ENCODE measurements around the gene GSTO1. TPM values are rescaled to one million over a fixed set of nuclear protein-coding genes. Genes with fewer than 3 reads are reported as not detected.

Gene GSTO1
- total and polyA plus RNA-seq, 9 of the 15 experiments (the other 6 are each of a cell fraction or from before 2014, with no cell fraction given): 136 to 592 (median 237) TPM

DNA sequence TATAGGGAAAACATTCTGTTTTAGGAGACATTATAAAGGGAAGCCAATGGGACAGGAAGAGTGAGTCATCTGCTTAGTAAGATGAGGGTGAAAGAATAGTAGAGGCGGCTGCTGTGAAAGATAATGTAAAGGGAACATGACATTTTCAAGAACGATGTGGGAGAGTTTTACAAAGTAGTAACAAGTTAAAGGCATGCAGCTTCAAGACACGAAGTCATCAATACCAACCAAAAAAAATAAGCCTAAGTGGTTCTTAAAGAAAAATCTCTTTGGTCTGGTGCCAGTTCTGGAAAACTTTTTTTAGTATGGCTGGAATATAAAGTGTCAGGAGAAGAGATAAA, 6.1 kb downstream of the GSTO1 start (continued):
- TF ChIP-seq, protein P1, sequence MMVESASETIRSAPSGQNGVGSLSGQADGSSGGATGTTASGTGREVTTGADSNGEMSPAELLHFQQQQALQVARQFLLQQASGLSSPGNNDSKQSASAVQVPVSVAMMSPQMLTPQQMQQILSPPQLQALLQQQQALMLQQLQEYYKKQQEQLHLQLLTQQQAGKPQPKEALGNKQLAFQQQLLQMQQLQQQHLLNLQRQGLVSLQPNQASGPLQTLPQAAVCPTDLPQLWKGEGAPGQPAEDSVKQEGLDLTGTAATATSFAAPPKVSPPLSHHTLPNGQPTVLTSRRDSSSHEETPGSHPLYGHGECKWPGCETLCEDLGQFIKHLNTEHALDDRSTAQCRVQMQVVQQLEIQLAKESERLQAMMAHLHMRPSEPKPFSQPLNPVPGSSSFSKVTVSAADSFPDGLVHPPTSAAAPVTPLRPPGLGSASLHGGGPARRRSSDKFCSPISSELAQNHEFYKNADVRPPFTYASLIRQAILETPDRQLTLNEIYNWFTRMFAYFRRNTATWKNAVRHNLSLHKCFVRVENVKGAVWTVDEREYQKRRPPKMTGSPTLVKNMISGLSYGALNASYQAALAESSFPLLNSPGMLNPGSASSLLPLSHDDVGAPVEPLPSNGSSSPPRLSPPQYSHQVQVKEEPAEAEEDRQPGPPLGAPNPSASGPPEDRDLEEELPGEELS (CRISPR knock-in tag; IDR thresholded peaks at IDR 0.05; ENCODE audit: borderline replicate concordance): no peak
- peak; percentile 81 for TF ChIP-seq CBFA2T3 (IDR thresholded peaks at IDR 0.05)
- TF ChIP-seq, protein P2, sequence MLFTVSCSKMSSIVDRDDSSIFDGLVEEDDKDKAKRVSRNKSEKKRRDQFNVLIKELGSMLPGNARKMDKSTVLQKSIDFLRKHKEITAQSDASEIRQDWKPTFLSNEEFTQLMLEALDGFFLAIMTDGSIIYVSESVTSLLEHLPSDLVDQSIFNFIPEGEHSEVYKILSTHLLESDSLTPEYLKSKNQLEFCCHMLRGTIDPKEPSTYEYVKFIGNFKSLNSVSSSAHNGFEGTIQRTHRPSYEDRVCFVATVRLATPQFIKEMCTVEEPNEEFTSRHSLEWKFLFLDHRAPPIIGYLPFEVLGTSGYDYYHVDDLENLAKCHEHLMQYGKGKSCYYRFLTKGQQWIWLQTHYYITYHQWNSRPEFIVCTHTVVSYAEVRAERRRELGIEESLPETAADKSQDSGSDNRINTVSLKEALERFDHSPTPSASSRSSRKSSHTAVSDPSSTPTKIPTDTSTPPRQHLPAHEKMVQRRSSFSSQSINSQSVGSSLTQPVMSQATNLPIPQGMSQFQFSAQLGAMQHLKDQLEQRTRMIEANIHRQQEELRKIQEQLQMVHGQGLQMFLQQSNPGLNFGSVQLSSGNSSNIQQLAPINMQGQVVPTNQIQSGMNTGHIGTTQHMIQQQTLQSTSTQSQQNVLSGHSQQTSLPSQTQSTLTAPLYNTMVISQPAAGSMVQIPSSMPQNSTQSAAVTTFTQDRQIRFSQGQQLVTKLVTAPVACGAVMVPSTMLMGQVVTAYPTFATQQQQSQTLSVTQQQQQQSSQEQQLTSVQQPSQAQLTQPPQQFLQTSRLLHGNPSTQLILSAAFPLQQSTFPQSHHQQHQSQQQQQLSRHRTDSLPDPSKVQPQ (CRISPR knock-in tag; IDR thresholded peaks at IDR 0.05; ENCODE audit: borderline replicate concordance): no peak
- no peak for TF ChIP-seq SREBF1 (IDR thresholded peaks at IDR 0.05; ENCODE audit: borderline replicate concordance, low read depth, low read length)
- TF ChIP-seq SMARCA4 (IDR thresholded peaks at IDR 0.05): peak; percentile 93
- 0 out of 2 replicates have a peak, but pooled peaks have one; percentile 67 for TF ChIP-seq EHMT2 (IDR thresholded peaks at IDR 0.05)
- no peak for TF ChIP-seq CBX2 (IDR thresholded peaks at IDR 0.05; ENCODE audit: insufficient read depth, low read length, poor library complexity, severe bottlenecking)
- TF ChIP-seq, protein P3, sequence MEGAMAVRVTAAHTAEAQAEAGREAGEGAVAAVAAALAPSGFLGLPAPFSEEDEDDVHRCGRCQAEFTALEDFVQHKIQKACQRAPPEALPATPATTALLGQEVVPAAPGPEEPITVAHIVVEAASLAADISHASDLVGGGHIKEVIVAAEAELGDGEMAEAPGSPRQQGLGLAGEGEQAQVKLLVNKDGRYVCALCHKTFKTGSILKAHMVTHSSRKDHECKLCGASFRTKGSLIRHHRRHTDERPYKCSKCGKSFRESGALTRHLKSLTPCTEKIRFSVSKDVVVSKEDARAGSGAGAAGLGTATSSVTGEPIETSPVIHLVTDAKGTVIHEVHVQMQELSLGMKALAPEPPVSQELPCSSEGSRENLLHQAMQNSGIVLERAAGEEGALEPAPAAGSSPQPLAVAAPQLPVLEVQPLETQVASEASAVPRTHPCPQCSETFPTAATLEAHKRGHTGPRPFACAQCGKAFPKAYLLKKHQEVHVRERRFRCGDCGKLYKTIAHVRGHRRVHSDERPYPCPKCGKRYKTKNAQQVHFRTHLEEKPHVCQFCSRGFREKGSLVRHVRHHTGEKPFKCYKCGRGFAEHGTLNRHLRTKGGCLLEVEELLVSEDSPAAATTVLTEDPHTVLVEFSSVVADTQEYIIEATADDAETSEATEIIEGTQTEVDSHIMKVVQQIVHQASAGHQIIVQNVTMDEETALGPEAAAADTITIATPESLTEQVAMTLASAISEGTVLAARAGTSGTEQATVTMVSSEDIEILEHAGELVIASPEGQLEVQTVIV (CRISPR knock-in tag; IDR thresholded peaks at IDR 0.05; ENCODE audit: borderline replicate concordance): no peak
- peak in 1 of 2 experiments; percentile 48; a peak in 1 of 3 replicates for TF ChIP-seq CBX3 (IDR thresholded peaks at IDR 0.05; ENCODE audit: borderline replicate concordance in 1 of 2, low read length in 2 of 2)
- TF ChIP-seq, protein P4, sequence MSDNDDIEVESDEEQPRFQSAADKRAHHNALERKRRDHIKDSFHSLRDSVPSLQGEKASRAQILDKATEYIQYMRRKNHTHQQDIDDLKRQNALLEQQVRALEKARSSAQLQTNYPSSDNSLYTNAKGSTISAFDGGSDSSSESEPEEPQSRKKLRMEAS (CRISPR knock-in tag; IDR thresholded peaks at IDR 0.05): no peak
- no peak for TF ChIP-seq CC2D1A (IDR thresholded peaks at IDR 0.05)
- TF ChIP-seq TAL1 (IDR thresholded peaks at IDR 0.05): peak; percentile 53
- TF ChIP-seq, protein P5, sequence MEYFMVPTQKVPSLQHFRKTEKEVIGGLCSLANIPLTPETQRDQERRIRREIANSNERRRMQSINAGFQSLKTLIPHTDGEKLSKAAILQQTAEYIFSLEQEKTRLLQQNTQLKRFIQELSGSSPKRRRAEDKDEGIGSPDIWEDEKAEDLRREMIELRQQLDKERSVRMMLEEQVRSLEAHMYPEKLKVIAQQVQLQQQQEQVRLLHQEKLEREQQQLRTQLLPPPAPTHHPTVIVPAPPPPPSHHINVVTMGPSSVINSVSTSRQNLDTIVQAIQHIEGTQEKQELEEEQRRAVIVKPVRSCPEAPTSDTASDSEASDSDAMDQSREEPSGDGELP (CRISPR knock-in tag; IDR thresholded peaks at IDR 0.05; ENCODE audit: borderline replicate concordance): no peak
- TF ChIP-seq, protein P6, sequence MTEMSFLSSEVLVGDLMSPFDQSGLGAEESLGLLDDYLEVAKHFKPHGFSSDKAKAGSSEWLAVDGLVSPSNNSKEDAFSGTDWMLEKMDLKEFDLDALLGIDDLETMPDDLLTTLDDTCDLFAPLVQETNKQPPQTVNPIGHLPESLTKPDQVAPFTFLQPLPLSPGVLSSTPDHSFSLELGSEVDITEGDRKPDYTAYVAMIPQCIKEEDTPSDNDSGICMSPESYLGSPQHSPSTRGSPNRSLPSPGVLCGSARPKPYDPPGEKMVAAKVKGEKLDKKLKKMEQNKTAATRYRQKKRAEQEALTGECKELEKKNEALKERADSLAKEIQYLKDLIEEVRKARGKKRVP (CRISPR knock-in tag; IDR thresholded peaks at IDR 0.05): no peak
- TF ChIP-seq, protein P7, sequence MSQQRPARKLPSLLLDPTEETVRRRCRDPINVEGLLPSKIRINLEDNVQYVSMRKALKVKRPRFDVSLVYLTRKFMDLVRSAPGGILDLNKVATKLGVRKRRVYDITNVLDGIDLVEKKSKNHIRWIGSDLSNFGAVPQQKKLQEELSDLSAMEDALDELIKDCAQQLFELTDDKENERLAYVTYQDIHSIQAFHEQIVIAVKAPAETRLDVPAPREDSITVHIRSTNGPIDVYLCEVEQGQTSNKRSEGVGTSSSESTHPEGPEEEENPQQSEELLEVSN (IDR thresholded peaks at IDR 0.05; ENCODE audit: borderline replicate concordance in 1 of 2, extremely low read depth in 1 of 2, insufficient read depth in 1 of 2, insufficient read length in 1 of 2, low read depth in 1 of 2, low read length in 1 of 2, poor library complexity in 1 of 2, severe bottlenecking in 1 of 2): peak in 1 of 2 experiments; percentile 33
- TF ChIP-seq HNRNPH1 (optimal IDR thresholded peaks at IDR 0.05; ENCODE audit: low read depth, low read length): no peak
- TF ChIP-seq SMARCC2 (IDR thresholded peaks at IDR 0.05; ENCODE audit: low read depth): peak; percentile 64
- TF ChIP-seq SMARCE1 (IDR thresholded peaks at IDR 0.05): peak; percentile 89
